Epithelial cell of esophagus (primary cell): ENCODE results near the gene PRKD3.

Experiments used
- DNase-seq: peaks from one replicate; pipeline ENCODE4 v3.0.0; 2010; ENCODE audit warnings: low read depth
- H3K4me3 ChIP-seq: 2 replicates; pipeline ENCODE4 v1.5.1; 2011; ENCODE audit warnings: mild to moderate bottlenecking, low read length, control low read depth
- CTCF ChIP-seq: IDR thresholded peaks from 2 replicates; pipeline ENCODE4 v1.5.1; 2011; ENCODE audit warnings: low read depth, mild to moderate bottlenecking, low read length, control low read depth, inconsistent platforms; ENCODE audit not compliant: insufficient read depth; ENCODE audit errors: missing control alignments

PRKD3 gene

GRCh38 chr2:37343537-37344434 is 19.2 kb upstream of the PRKD3 start:
- peak overlapping the region; percentile 47 for H3K4me3 ChIP-seq
- peak; percentile 37 for DNase-seq
- TF ChIP-seq CTCF, result peak; percentile 48

GRCh38 chr2:37342591-37343220 is 18.1 kb upstream of the PRKD3 start:
- TF ChIP-seq CTCF, result no peak
- no peak overlapping the region for H3K4me3 ChIP-seq
- DNase-seq, result no peak

DNA sequence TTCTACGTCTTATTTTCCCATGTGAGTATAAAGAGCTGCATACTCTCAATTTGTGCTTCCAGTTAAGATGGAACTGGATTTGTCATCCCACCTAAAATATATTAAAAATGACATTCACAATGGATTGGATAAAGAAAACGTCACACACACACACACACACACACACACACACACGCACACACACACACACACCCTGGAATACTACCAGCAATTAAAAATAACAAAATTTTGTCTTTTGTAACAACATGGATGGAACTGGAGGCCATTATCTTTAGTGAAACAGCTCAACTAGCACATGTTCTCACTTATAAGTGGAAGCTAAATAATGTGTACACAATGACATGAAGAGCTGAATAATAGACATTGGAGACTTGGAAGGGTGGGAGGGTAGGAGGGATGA is 16.0 kb upstream of the PRKD3 start:
- no peak for DNase-seq
- no peak overlapping the region for H3K4me3 ChIP-seq
- no peak for TF ChIP-seq CTCF

DNA sequence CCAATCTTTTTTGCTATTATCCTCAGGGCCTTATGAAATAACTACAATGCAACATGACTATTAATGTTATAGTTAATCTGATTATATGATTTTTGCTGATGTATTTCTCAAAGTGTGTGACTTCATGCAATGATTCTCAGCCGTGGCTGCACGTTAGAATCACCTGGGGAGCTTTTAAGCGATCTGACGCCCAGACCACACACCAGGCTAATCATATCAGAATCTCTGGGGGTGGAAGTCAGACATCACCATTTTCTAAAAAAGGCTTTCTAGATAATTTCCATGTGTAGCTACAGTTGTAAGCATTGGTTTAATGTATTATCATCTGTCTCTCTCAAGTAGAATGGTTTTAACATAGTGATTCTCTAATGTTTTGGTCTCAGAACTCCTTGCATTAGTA is 14.3 kb upstream of the PRKD3 start:
- TF ChIP-seq CTCF, result no peak
- H3K4me3 ChIP-seq, result no peak overlapping the region
- DNase-seq, result no peak

GRCh38 chr2:37337620-37338280 is 13.1 kb upstream of the PRKD3 start:
- no peak for DNase-seq
- H3K4me3 ChIP-seq, result no peak overlapping the region
- no peak for TF ChIP-seq CTCF

DNA sequence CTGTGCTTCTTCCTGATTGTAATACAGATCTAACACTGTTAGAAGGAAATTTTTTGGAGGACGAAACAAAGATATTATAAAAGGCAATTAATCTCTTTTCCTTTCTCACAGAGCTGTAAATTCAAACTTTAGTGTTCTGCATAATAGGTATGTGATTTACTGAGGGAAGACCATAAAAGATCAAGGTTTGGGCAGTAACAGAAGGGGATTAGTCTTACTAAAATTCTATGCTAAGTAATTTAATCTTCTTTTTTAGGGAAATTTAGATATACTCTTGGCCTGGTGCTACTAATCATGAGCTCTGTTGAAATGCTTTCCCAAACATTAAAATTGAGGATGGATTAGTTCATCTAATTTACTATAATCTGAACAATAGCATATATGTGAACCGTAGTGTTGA is 11.0 kb upstream of the PRKD3 start:
- TF ChIP-seq CTCF, result no peak
- no peak overlapping the region for H3K4me3 ChIP-seq
- no peak for DNase-seq
